Mucosa of descending colon (tissue), 3 donors: ENCODE results near the gene ATP4A. TPM values are rescaled to one million over a fixed set of nuclear protein-coding genes. Genes with fewer than 3 reads are reported as not detected.

Experiments
- ATAC-seq: fragments of 200-7000 bp; cut with Tn5 transposase; one replicate; pipeline ENCODE4 v1.9.1; 2020; ENCODE audit warnings: mild to moderate bottlenecking, moderate library complexity
- DNase-seq, 3 donors: peaks; one replicate each; pipeline ENCODE4 v3.0.0-alpha.2; 2020
- H3K36me3 ChIP-seq: fragments of 200-600 bp; one replicate; pipeline ENCODE4 v1.8.0; 2021; ENCODE audit warnings: low read depth, mild to moderate bottlenecking
- H3K4me1 ChIP-seq: fragments of 200-600 bp; one replicate; pipeline ENCODE4 v1.8.0; 2021; ENCODE audit warnings: low read depth, mild to moderate bottlenecking
- H3K4me3 ChIP-seq: fragments of 200-600 bp; one replicate; pipeline ENCODE4 v1.8.0; 2021; ENCODE audit warnings: mild to moderate bottlenecking
- H3K9me3 ChIP-seq: fragments of 200-600 bp; one replicate; pipeline ENCODE4 v1.8.0; 2021; ENCODE audit warnings: mild to moderate bottlenecking
- intact Hi-C, 2 donors: fragments of 100-400 bp; cut with DNase I in 1 of 2; cut with micrococcal nuclease in 1 of 2; formaldehyde crosslinking; loops; one replicate each; pipeline versions ENCODE4 v1.11.0 to v1.11.1; 2022; cut with DNase I, micrococcal nuclease
- total RNA-seq, 3 donors: library from RNA; stranded (reverse); fragmentation: NEBNext Ultra II Directional in 2 of 3; extraction: Animal tissue kit (Norgen Biotek cat#: 25700) in 2 of 3; gene quantifications; one replicate each; pipeline versions ENCODE4 v1.2.1 to v1.2.4, GENCODE V29; 2021 to 2023
- TF ChIP-seq, protein P1 (sequence below): fragments of 200-600 bp; IDR thresholded peaks from one replicate; pipeline ENCODE4 v1.8.0; 2022; ENCODE audit warnings: antibody characterized with exemption, mild to moderate bottlenecking
- donor health status: DM: no; HTN: no; CAD: no; lungs with moderate emphysema.
- donor health status: DM: no; HTN: no; CAD: no.
- donor health status: DM: no; HTN: yes; CAD: no.

ATP4A gene
- total RNA-seq, 3 donors from 2014 or later = not detected

DNA sequence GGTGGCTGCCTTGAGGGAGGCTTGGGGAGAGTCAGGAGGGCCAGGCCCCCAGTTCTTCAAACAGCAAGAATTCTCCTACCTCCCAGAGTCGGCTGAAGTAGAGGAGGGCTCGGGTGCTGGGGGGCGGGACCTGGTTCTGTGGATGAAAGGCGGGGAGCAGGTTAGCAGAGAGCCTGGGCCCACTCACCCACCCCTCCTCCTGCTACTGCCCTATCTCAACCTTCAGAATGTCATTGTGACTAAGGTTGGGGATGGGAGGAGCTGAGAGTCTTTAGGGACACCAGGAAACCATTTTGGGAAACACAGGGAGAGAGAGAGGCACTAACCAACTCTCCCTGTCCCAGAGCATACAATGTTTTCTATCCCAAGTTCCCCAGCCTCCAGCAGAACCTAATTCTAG is 60.7 kb downstream of the ATP4A start:
- no peak for DNase-seq
- Histone ChIP-seq H3K36me3 (no peaks in the 10 kb centered on the region), H3K9me3 (no peaks in the 10 kb centered on the region), H3K4me1 (no peaks in the 10 kb centered on the region), H3K4me3 (no peak overlapping the region)
- ATAC-seq = no peak
- intact Hi-C loops = no loop called here
- TF ChIP-seq, protein P1, sequence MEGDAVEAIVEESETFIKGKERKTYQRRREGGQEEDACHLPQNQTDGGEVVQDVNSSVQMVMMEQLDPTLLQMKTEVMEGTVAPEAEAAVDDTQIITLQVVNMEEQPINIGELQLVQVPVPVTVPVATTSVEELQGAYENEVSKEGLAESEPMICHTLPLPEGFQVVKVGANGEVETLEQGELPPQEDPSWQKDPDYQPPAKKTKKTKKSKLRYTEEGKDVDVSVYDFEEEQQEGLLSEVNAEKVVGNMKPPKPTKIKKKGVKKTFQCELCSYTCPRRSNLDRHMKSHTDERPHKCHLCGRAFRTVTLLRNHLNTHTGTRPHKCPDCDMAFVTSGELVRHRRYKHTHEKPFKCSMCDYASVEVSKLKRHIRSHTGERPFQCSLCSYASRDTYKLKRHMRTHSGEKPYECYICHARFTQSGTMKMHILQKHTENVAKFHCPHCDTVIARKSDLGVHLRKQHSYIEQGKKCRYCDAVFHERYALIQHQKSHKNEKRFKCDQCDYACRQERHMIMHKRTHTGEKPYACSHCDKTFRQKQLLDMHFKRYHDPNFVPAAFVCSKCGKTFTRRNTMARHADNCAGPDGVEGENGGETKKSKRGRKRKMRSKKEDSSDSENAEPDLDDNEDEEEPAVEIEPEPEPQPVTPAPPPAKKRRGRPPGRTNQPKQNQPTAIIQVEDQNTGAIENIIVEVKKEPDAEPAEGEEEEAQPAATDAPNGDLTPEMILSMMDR = no peak

DNA sequence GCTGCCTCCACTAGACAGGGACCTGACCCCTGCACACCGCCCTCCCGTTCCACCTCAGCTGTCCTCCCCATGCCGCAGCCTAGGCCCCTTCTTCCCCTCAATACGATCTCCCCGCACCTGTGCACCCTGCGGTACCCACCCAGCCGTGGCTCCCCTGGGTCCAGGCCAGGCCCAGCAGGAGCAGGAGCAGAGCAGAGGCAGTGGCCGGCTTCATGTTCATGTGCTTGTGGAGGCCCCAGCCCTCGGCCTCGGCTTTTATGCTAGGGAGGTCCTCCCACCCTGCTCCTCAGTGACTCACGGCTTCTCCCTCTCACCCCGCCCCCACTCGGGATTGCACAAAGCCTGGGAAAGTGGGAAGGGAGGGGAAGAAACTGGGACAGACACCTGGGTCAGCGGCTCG is 61.8 kb downstream of the ATP4A start:
- H3K4me3 ChIP-seq = no peak overlapping the region
- no peaks in the 10 kb centered on the region for H3K36me3 ChIP-seq
- intact Hi-C loops = no loop called here
- H3K9me3 ChIP-seq = no peaks in the 10 kb centered on the region
- H3K4me1 ChIP-seq = no peaks in the 10 kb centered on the region
- TF ChIP-seq, protein P1 = no peak
- ATAC-seq (no peak), DNase-seq (no peak)

DNA sequence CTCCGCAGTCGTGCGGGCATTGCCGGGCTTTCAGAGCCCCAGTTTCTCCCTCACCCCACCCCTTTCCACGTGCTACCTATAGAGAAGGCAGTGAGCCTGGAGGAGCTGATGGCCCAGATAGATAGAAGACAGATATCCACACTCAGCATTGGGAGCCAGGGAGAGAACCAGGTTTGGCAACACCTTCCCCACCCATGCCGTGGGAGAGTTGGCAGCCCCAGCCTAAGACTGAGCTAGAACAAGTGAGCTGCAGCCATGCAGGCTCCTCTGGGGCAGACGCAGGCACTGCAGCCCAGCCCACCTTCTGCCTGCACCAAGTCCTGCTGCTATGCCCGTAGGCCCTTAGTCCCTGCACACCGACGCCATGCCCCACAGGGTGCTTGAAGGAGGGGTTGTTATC is 62.8 kb downstream of the ATP4A start:
- DNase-seq (no peak), ATAC-seq (no peak)
- H3K9me3 ChIP-seq = no peaks in the 10 kb centered on the region
- TF ChIP-seq, protein P1 = no peak
- H3K4me1 ChIP-seq = no peaks in the 10 kb centered on the region
- no peaks in the 10 kb centered on the region for H3K36me3 ChIP-seq
- no peak overlapping the region for H3K4me3 ChIP-seq
- intact Hi-C loops = no loop called here

Other genes with a start within 250 kb of the ATP4A start
- gene CD22, start 234.5 kb downstream of the ATP4A start, total RNA-seq = 1 to 10 TPM; 2.2 to 5.7 (median 4.1) TPM
- gene FFAR1, start 215.8 kb downstream of the ATP4A start, total RNA-seq = not detected
- 1 to 10 TPM in 1 of 3 donors, not detected in 2; 1.5 TPM for gene FFAR3, start 205.2 kb downstream of the ATP4A start, total RNA-seq
- gene GPR42, start 192.6 kb downstream of the ATP4A start, total RNA-seq = under 1 TPM in 1 of 3 donors, not detected in 2; 0.32 TPM
- gene FFAR2, start 115.4 kb downstream of the ATP4A start, total RNA-seq = 1 to 10 TPM in 1 of 3 donors, under 1 TPM in 2; 0.32 to 1.4 (median 0.32) TPM
- not detected for gene KRTDAP, start 73.2 kb downstream of the ATP4A start, total RNA-seq
- 10 to 100 TPM in 2 of 3 donors, 1 to 10 TPM in 1; 8.2 to 14.3 (median 10.7) TPM for gene DMKN, start 50.0 kb downstream of the ATP4A start, total RNA-seq
- gene SBSN, start 35.3 kb downstream of the ATP4A start, total RNA-seq = not detected
- not detected for gene GAPDHS, start 30.2 kb downstream of the ATP4A start, total RNA-seq
- 10 to 100 TPM; 54.4 to 62.8 (median 58.2) TPM for gene TMEM147, start 18.0 kb downstream of the ATP4A start, total RNA-seq
- not detected for gene PMIS2, start 22.5 kb upstream of the ATP4A start, total RNA-seq
- 10 to 100 TPM in 1 of 3 donors, 1 to 10 TPM in 2; 6.4 to 13.2 (median 9.0) TPM for gene HAUS5, start 49.1 kb upstream of the ATP4A start, total RNA-seq
- gene RBM42, start 65.4 kb upstream of the ATP4A start, total RNA-seq = 10 to 100 TPM; 67.4 to 73.3 (median 67.6) TPM
- gene ETV2, start 78.1 kb upstream of the ATP4A start, total RNA-seq = 1 to 10 TPM in 2 of 3 donors, under 1 TPM in 1; 0.76 to 2.0 (median 1.1) TPM
- 100 to 1,000 TPM; 460 to 939 (median 669) TPM for gene COX6B1, start 84.7 kb upstream of the ATP4A start, total RNA-seq
- not detected for gene UPK1A, start 102.9 kb upstream of the ATP4A start, total RNA-seq
- under 1 TPM in 1 of 3 donors, not detected in 2; 0.27 TPM for gene ZBTB32, start 140.9 kb upstream of the ATP4A start, total RNA-seq
- 10 to 100 TPM; 35.9 to 49.2 (median 37.5) TPM for gene KMT2B, start 154.3 kb upstream of the ATP4A start, total RNA-seq
- gene IGFLR1, start 178.8 kb upstream of the ATP4A start, total RNA-seq = 10 to 100 TPM in 1 of 3 donors, 1 to 10 TPM in 2; 5.3 to 14.6 (median 8.2) TPM
- 10 to 100 TPM; 19.7 to 32.4 (median 32.1) TPM for gene U2AF1L4, start 181.8 kb upstream of the ATP4A start, total RNA-seq
- gene PSENEN, start 182.0 kb upstream of the ATP4A start, total RNA-seq = 10 to 100 TPM; 56.7 to 92.1 (median 90.2) TPM
- 10 to 100 TPM in 1 of 3 donors, 1 to 10 TPM in 2; 7.6 to 14.3 (median 8.6) TPM for gene LIN37, start 184.9 kb upstream of the ATP4A start, total RNA-seq
- 100 to 1,000 TPM in 1 of 3 donors, 10 to 100 TPM in 1, 1 to 10 TPM in 1; 3.9 to 122 (median 22.9) TPM for gene HSPB6, start 193.4 kb upstream of the ATP4A start, total RNA-seq
- 10 to 100 TPM; 21.7 to 26.5 (median 26.0) TPM for gene PROSER3, start 194.5 kb upstream of the ATP4A start, total RNA-seq
- 10 to 100 TPM; 14.4 to 16.0 (median 14.6) TPM for gene ARHGAP33, start 211.9 kb upstream of the ATP4A start, total RNA-seq
- not detected for gene PRODH2, start 249.2 kb upstream of the ATP4A start, total RNA-seq